AG09319 (cell line): ENCODE data around the gene ATP2A2.

Source experiments
- DNase-seq: peaks from one replicate; pipeline ENCODE4 v3.0.0-alpha.2; 2010; ENCODE audit warnings: low read depth; ENCODE audit errors: extremely low read depth
- TF ChIP-seq, protein P1 (sequence below): IDR thresholded peaks from 2 replicates; pipeline ENCODE4 v1.5.1; 2011; ENCODE audit warnings: low read depth, mild to moderate bottlenecking, inconsistent platforms, low read length, moderate library complexity

The ATP2A2 gene

DNA sequence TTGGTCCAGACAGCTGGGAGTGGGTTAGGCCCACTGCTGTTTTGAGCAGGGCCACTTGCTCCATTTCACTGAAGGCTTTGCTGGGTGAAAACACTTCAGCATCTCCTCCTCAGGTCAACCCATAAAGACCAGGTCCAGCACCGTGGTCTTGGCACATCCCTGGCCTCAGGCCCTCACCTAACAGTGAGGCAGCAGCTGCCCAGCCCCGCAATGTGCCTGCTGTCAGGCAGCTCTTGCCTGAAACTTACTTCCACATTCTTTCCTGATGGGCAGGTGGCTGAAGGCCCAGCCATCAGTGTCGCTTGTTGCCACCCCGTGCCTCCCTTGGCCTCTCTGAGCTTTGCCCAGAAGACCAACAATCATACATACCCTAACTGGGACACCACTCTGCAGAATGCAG is 68.0 kb downstream of the ATP2A2 start:
- DNase-seq, result no peak
- TF ChIP-seq, protein P1, sequence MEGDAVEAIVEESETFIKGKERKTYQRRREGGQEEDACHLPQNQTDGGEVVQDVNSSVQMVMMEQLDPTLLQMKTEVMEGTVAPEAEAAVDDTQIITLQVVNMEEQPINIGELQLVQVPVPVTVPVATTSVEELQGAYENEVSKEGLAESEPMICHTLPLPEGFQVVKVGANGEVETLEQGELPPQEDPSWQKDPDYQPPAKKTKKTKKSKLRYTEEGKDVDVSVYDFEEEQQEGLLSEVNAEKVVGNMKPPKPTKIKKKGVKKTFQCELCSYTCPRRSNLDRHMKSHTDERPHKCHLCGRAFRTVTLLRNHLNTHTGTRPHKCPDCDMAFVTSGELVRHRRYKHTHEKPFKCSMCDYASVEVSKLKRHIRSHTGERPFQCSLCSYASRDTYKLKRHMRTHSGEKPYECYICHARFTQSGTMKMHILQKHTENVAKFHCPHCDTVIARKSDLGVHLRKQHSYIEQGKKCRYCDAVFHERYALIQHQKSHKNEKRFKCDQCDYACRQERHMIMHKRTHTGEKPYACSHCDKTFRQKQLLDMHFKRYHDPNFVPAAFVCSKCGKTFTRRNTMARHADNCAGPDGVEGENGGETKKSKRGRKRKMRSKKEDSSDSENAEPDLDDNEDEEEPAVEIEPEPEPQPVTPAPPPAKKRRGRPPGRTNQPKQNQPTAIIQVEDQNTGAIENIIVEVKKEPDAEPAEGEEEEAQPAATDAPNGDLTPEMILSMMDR, result no peak

GRCh38 chr12:110349514-110350151 is 68.6 kb downstream of the ATP2A2 start:
- TF ChIP-seq, protein P1, result no peak
- no peak for DNase-seq

GRCh38 chr12:110351119-110351518 is 70.1 kb downstream of the ATP2A2 start:
- TF ChIP-seq, protein P1, result no peak
- DNase-seq, result no peak

DNA sequence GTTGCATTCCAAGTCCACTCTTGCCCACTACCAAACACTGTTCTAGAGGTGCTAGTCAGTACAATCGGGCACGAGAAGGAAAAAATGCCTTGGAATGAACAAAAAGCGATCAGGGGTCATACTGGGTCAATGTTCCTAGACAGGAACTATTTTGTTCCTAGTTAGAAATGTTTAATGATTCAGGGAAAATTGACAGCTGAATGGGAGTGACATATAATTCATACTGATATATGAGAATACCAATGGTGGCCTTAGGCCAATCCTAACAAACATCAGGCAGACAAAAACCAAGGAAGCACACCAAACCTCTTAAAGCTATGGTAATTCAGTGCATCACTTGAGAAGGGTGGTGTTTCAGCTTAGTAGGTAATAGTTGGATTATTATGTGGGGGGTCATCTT is 71.4 kb downstream of the ATP2A2 start:
- TF ChIP-seq, protein P1, result no peak
- DNase-seq, result no peak

DNA sequence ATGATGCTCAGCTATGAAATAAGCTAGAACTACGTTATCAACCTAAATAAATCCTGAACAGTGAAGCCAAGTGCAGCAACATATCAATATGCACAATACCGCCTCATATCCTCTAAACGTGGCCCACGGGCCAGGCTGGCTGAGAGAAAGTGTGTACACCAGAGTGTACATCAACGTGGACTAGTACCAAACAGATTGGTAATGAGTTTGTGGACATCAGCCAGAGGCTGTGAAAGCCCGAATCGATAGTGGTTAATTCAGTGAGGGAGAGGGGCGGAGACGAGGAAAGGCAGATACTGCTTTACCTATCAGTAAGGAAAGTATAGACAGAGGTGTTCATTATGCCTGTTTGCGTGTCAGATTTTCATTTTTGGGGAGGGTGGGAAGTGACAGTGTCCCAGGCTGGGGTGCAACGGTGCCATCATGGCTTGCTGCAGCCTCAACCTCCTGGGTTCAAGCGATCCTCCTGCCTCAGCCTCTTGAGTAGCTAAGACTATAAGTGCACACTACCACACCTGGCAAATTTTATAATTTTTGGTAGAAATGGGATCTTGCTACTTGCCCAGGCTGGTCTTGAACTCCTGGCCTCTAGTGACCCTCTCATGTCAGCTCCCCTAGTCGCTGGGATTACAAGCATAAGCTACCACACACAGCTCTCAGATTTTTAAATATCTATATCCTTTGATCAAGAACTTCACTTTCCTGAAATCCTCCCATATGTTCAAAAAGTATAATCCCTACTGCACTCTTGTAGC is 72.3 kb downstream of the ATP2A2 start:
- TF ChIP-seq, protein P1, result no peak
- no peak for DNase-seq

DNA sequence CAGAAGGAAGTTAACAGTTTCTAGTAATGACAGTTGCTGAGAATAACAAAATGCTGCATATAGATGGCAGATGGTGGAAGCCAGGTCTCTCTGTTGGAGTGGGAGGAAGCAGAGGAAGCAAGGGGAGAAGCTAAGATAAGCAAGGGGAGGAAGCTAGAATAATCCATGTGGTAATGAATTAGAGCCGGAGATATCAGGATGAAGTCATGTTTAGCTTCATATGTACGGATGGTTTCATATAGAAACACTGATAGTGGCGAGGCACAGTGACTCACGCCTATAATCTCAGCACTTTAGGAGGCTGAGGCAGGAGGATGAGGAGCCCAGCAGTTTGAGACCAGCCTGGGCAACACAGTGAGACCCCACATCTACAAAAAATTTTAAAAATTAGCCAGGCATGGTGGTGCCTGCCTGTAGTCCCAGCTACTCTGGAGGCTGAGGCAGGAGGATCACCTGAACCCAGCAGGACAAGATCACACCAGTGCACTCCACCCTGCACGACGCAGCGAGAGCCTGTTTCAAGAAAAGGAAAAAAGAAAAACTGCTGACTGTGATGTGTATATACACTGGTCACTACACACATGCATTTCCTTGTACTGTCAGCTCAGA is 73.2 kb downstream of the ATP2A2 start:
- TF ChIP-seq, protein P1, result no peak

DNA sequence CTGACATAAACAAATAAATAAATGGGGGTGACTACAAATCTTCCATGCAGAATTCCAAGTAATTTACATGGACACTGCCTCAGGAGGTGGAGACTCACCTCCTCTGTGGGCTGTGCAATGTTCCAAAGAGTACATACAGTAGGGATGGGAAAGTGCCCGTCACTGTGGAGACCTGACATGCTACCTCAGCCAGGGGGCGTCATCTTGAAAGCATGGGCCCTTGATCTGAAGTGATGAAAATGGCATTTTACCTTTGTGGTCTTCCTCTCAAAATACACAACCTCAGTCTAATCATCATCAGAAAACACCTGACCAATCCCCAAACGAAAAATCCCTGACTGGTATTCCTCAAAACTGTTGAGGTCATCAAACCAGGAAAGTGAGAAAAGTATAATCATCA is 74.0 kb downstream of the ATP2A2 start:
- no peak for DNase-seq
- TF ChIP-seq, protein P1, result peak; percentile 30

More for the DNA sequence above, 73.2 kb downstream of the ATP2A2 start:
- no peak for DNase-seq
